ENCODE results near the gene HAUS8. TPM values are rescaled to one million over a fixed set of nuclear protein-coding genes. Genes with fewer than 3 reads are reported as not detected.
"Not testable (repeated sequence)": the region's sequence is repeated elsewhere in the genome, so short reads cannot be mapped to it uniquely, and the experiment has no call there.

Gene HAUS8
- 9.1 TPM for polyA plus RNA-seq (ENCODE audit: insufficient read length)

GRCh38 chr19:17075035-17075863, at the start of gene HAUS8, which contains the start of gene MYO9B:
HAUS8 (minus strand) TSS chr19:17075452; CDS start chr19:17075422, 30 bp downstream.
MYO9B (plus strand) TSS chr19:17075777; CDS start chr19:17101718, 25,941 bp downstream.
- DNase-seq (ENCODE audit: low read depth) = peak; percentile 97

GRCh38 chr19:17124025-17124424, 48.8 kb upstream of the HAUS8 start:
- DNase-seq (ENCODE audit: low read depth) = no peak

GRCh38 chr19:17123041-17123440, 47.8 kb upstream of the HAUS8 start:
- no peak for DNase-seq (ENCODE audit: low read depth)

- DNase-seq (ENCODE audit: low read depth) = no peak
These were observed 46.6 kb upstream of the HAUS8 start for GRCh38 chr19:17121736-17122293.

GRCh38 chr19:17118957-17119356, 43.7 kb upstream of the HAUS8 start:
- no peak for DNase-seq (ENCODE audit: low read depth)

- no peak for DNase-seq (ENCODE audit: low read depth)
These were observed 41.9 kb upstream of the HAUS8 start for GRCh38 chr19:17116996-17117702.

GRCh38 chr19:17114414-17114831, 39.2 kb upstream of the HAUS8 start:
- DNase-seq (ENCODE audit: low read depth) = no peak

GRCh38 chr19:17113127-17113785, 38.0 kb upstream of the HAUS8 start:
- DNase-seq (ENCODE audit: low read depth) = no peak

GRCh38 chr19:17112700-17113099, 37.4 kb upstream of the HAUS8 start:
- no peak for DNase-seq (ENCODE audit: low read depth)

GRCh38 chr19:17112271-17112670, 37.0 kb upstream of the HAUS8 start:
- no peak for DNase-seq (ENCODE audit: low read depth)

GRCh38 chr19:17111766-17112165, 36.5 kb upstream of the HAUS8 start:
- no peak for DNase-seq (ENCODE audit: low read depth)

- no peak for DNase-seq (ENCODE audit: low read depth)
These were observed 35.3 kb upstream of the HAUS8 start for GRCh38 chr19:17110599-17110966.

GRCh38 chr19:17109962-17110598, 34.8 kb upstream of the HAUS8 start:
- DNase-seq (ENCODE audit: low read depth) = no peak

- DNase-seq (ENCODE audit: low read depth) = no peak
These were observed 34.0 kb upstream of the HAUS8 start for GRCh38 chr19:17109300-17109699.

GRCh38 chr19:17108453-17108784, 33.2 kb upstream of the HAUS8 start:
- no peak for DNase-seq (ENCODE audit: low read depth)

- no peak for DNase-seq (ENCODE audit: low read depth)
These were observed 32.5 kb upstream of the HAUS8 start for GRCh38 chr19:17107546-17108452.

- not testable (repeated sequence) for DNase-seq (ENCODE audit: low read depth)
These were observed 31.7 kb upstream of the HAUS8 start for GRCh38 chr19:17106964-17107363.

GRCh38 chr19:17105556-17105955, 30.3 kb upstream of the HAUS8 start:
- no peak for DNase-seq (ENCODE audit: low read depth)

- no peak for DNase-seq (ENCODE audit: low read depth)
These were observed 29.4 kb upstream of the HAUS8 start for GRCh38 chr19:17104679-17105078.

GRCh38 chr19:17103177-17103576, 27.9 kb upstream of the HAUS8 start:
- DNase-seq (ENCODE audit: low read depth) = no peak
